ENCODE data around the gene PREX1.

Gene PREX1

GRCh38 chr20:48826069-48826468 is 1.7 kb downstream of the PREX1 start:
- ATAC-seq: no peak
- TF ChIP-seq TCF4 (CRISPR knock-in tag; IDR thresholded peaks at IDR 0.05; ENCODE audit: borderline replicate concordance) (no peak), PATZ1 (CRISPR knock-in tag; IDR thresholded peaks at IDR 0.05; ENCODE audit: borderline replicate concordance) (no peak), ZNF8 (CRISPR knock-in tag; IDR thresholded peaks at IDR 0.05) (no peak), GLIS3 (CRISPR knock-in tag; IDR thresholded peaks at IDR 0.05) (no peak), ESRRG (CRISPR knock-in tag; IDR thresholded peaks at IDR 0.05) (no peak), CSDC2 (CRISPR knock-in tag; IDR thresholded peaks at IDR 0.05) (no peak), ISL1 (CRISPR knock-in tag; IDR thresholded peaks at IDR 0.05) (no peak), BACH2 (CRISPR knock-in tag; IDR thresholded peaks at IDR 0.05; ENCODE audit: borderline replicate concordance) (no peak), PPARA (CRISPR knock-in tag; IDR thresholded peaks at IDR 0.05; ENCODE audit: borderline replicate concordance) (no peak), SNAI2 (CRISPR knock-in tag; IDR thresholded peaks at IDR 0.05) (no peak), ARNTL (CRISPR knock-in tag; IDR thresholded peaks at IDR 0.05; ENCODE audit: borderline replicate concordance, low read depth) (no peak), ZNF565 (CRISPR knock-in tag; conservative IDR thresholded peaks at IDR 0.05; ENCODE audit: low read depth) (no peak)

GRCh38 chr20:48825566-48825920 is 2.3 kb downstream of the PREX1 start:
- TF ChIP-seq ZNF8 (CRISPR knock-in tag; IDR thresholded peaks at IDR 0.05) (no peak), GLIS3 (CRISPR knock-in tag; IDR thresholded peaks at IDR 0.05) (no peak), SNAI2 (CRISPR knock-in tag; IDR thresholded peaks at IDR 0.05) (no peak), ESRRG (CRISPR knock-in tag; IDR thresholded peaks at IDR 0.05) (no peak), OSR1 (CRISPR knock-in tag; IDR thresholded peaks at IDR 0.05) (no peak), POU6F1 (CRISPR knock-in tag; IDR thresholded peaks at IDR 0.05; ENCODE audit: borderline replicate concordance, low read depth) (no peak), ZC3H10 (CRISPR knock-in tag; IDR thresholded peaks at IDR 0.05) (no peak), ZFP30 (CRISPR knock-in tag; IDR thresholded peaks at IDR 0.05) (no peak), TSHZ2 (CRISPR knock-in tag; IDR thresholded peaks at IDR 0.05) (no peak), ISL1 (CRISPR knock-in tag; IDR thresholded peaks at IDR 0.05) (no peak), CSRNP3 (CRISPR knock-in tag; IDR thresholded peaks at IDR 0.05) (no peak)
- no peak for ATAC-seq

- TF ChIP-seq CREB5 (CRISPR knock-in tag; IDR thresholded peaks at IDR 0.05; ENCODE audit: low read depth) (no peak), OSR1 (CRISPR knock-in tag; IDR thresholded peaks at IDR 0.05) (no peak), BACH2 (CRISPR knock-in tag; IDR thresholded peaks at IDR 0.05; ENCODE audit: borderline replicate concordance) (no peak)
- no peak for ATAC-seq
Measured at GRCh38 chr20:48824830-48825565, 2.8 kb downstream of the PREX1 start.
